ENCODE results near the gene EPHA2.
"Not testable (repeated sequence)": the region's sequence is repeated elsewhere in the genome, so short reads cannot be mapped to it uniquely, and the experiment has no call there.

DNA sequence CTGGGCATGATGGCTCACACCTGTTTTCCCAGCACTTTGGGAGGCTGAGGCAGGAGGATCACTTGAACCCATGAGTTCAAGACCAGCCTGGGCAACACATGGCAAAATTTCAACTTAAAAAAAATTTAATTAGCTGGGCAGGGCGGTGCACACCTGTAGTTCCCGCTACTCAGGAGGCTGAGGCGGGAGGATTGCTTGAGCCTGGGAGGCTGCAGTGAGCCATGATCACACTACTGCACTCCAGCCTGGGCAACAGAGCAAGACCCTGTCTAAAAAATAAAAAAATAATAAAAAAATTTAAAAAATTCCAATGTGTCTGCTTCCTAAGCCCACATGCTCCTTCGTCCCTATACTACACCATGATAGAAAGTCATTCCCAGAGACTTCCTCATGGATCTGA, 40.3 kb upstream of the EPHA2 start:
- TF ChIP-seq, protein P1, sequence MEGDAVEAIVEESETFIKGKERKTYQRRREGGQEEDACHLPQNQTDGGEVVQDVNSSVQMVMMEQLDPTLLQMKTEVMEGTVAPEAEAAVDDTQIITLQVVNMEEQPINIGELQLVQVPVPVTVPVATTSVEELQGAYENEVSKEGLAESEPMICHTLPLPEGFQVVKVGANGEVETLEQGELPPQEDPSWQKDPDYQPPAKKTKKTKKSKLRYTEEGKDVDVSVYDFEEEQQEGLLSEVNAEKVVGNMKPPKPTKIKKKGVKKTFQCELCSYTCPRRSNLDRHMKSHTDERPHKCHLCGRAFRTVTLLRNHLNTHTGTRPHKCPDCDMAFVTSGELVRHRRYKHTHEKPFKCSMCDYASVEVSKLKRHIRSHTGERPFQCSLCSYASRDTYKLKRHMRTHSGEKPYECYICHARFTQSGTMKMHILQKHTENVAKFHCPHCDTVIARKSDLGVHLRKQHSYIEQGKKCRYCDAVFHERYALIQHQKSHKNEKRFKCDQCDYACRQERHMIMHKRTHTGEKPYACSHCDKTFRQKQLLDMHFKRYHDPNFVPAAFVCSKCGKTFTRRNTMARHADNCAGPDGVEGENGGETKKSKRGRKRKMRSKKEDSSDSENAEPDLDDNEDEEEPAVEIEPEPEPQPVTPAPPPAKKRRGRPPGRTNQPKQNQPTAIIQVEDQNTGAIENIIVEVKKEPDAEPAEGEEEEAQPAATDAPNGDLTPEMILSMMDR (IDR thresholded peaks at IDR 0.05): not testable (repeated sequence)
- TF ChIP-seq POLR2A (IDR thresholded peaks at IDR 0.05): not testable (repeated sequence)

Measured in body of pancreas (tissue), 4 donors.